PFSK-1 (cell line): ENCODE measurements around the gene FAM53B.

ENCODE experiments used
- FOXP2 ChIP-seq: optimal IDR thresholded peaks from 2 replicates; pipeline ENCODE3; 2011; ENCODE audit warnings: borderline replicate concordance, control low read depth, inconsistent platforms; ENCODE audit not compliant: insufficient read depth; ENCODE audit errors: extremely low read length, extremely low read depth
- POLR2AphosphoS5 ChIP-seq: IDR thresholded peaks from 2 replicates; pipeline ENCODE4 v1.6.1; 2012; ENCODE audit warnings: low read depth, mild to moderate bottlenecking, control low read depth, low read length, moderate library complexity
- SIN3A ChIP-seq: IDR thresholded peaks from 2 replicates; pipeline ENCODE4 v1.6.1; 2012; ENCODE audit warnings: mild to moderate bottlenecking, low read length, moderate library complexity, borderline replicate concordance; ENCODE audit not compliant: insufficient read depth
- TAF1 ChIP-seq: IDR thresholded peaks from 2 replicates; pipeline ENCODE4 v1.6.1; 2012; ENCODE audit warnings: low read length, control low read depth, borderline replicate concordance; ENCODE audit not compliant: insufficient read depth
- TF ChIP-seq, protein P1 (sequence below), 2 experiments: IDR thresholded peaks; 2 replicates each; pipeline versions ENCODE4 v1.6.1 to v1.8.0; 2011 to 2012; ENCODE audit warnings: low read depth in 2 of 2, low read length in 2 of 2, control low read depth in 1 of 2, inconsistent platforms in 1 of 2, mild to moderate bottlenecking in 1 of 2, moderate library complexity in 1 of 2; ENCODE audit not compliant: insufficient read depth in 1 of 2

Gene FAM53B

DNA sequence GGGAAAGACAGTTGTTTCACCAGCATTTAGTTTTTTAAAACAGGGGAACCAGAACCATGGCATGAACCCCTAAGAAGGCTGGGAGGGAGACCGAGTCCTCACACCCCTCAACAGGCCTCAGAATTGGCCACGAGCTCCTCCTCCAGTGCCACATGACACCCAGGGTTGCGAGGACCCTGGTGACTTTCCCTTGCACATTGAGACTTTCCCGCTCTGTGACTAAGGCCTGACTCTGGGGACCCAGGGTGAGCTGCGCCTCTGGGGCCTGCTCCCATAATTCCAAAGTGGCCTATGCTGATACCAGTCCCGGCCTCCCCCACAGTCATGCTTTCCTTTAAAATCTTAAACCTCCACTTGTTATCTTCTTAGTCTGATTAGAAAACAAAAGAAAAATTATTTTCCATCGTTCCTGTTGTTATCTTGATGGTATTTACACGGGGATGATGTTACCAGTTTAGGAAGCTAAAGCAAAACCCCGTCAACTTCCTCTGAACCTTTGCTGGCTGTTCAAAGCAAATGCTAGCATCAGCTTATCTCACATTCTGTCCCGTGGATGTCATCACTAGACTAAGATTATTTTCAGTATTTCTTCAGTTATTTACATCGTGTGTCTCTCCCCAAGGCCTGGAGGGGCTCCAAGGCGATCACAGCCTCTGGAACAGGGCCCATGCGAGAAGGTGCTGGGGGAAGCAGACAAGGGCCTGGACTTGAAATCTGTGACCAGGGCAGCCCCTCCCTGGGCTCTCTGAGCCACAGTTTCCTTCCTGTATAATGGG is 42.1 kb downstream of the FAM53B start:
- TF ChIP-seq SIN3A (no peak), POLR2AphosphoS5 (no peak), TAF1 (no peak), FOXP2 (no peak)
- TF ChIP-seq, protein P1, sequence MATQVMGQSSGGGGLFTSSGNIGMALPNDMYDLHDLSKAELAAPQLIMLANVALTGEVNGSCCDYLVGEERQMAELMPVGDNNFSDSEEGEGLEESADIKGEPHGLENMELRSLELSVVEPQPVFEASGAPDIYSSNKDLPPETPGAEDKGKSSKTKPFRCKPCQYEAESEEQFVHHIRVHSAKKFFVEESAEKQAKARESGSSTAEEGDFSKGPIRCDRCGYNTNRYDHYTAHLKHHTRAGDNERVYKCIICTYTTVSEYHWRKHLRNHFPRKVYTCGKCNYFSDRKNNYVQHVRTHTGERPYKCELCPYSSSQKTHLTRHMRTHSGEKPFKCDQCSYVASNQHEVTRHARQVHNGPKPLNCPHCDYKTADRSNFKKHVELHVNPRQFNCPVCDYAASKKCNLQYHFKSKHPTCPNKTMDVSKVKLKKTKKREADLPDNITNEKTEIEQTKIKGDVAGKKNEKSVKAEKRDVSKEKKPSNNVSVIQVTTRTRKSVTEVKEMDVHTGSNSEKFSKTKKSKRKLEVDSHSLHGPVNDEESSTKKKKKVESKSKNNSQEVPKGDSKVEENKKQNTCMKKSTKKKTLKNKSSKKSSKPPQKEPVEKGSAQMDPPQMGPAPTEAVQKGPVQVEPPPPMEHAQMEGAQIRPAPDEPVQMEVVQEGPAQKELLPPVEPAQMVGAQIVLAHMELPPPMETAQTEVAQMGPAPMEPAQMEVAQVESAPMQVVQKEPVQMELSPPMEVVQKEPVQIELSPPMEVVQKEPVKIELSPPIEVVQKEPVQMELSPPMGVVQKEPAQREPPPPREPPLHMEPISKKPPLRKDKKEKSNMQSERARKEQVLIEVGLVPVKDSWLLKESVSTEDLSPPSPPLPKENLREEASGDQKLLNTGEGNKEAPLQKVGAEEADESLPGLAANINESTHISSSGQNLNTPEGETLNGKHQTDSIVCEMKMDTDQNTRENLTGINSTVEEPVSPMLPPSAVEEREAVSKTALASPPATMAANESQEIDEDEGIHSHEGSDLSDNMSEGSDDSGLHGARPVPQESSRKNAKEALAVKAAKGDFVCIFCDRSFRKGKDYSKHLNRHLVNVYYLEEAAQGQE (IDR thresholded peaks at IDR 0.05; ENCODE audit: insufficient read depth in 1 of 2, low read depth in 2 of 2, low read length in 2 of 2), result no peak

DNA sequence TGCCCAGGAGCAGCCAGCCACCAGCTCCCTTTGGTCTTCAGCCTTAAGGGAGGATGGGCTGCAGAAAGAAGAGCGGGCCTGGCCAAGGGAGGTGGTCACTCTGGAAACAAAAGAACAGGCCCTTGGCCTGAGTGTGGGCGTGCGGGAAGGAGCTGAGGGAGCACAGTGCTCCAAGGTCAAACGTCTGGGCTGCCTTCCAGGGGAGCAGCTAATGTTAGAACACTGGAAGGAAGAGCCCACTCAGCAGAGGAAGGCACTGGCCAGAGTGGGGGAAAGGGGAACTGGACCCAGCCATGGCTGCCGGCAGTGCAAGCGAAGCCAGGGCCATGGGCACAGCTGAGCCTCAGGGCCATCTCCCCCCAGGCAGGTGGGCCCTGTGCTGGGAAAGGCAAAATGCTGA is 42.7 kb downstream of the FAM53B start:
- TF ChIP-seq SIN3A, result no peak
- no peak for TF ChIP-seq FOXP2
- no peak for TF ChIP-seq TAF1
- TF ChIP-seq POLR2AphosphoS5, result no peak

DNA sequence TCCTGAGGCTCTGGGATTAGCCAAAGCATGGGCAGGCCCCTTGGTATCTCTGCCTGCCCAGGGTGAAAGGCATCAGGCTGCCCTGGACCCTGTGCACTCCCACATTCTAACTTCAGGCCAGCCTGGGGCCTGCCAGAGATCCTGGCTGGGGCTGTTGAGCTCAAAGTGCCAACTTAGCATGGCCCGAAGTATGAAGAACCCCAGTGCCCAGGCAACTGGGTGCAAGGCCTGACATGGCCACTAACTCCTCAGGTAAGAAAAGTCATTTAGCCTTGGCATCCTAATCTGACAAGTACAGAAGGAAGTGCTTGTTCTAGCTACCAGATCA is 43.2 kb downstream of the FAM53B start:
- TF ChIP-seq POLR2AphosphoS5, result no peak
- no peak for TF ChIP-seq FOXP2
- no peak for TF ChIP-seq TAF1
- no peak for TF ChIP-seq SIN3A
- TF ChIP-seq, protein P1 (IDR thresholded peaks at IDR 0.05; ENCODE audit: insufficient read depth in 1 of 2, low read depth in 2 of 2, low read length in 2 of 2), result no peak

DNA sequence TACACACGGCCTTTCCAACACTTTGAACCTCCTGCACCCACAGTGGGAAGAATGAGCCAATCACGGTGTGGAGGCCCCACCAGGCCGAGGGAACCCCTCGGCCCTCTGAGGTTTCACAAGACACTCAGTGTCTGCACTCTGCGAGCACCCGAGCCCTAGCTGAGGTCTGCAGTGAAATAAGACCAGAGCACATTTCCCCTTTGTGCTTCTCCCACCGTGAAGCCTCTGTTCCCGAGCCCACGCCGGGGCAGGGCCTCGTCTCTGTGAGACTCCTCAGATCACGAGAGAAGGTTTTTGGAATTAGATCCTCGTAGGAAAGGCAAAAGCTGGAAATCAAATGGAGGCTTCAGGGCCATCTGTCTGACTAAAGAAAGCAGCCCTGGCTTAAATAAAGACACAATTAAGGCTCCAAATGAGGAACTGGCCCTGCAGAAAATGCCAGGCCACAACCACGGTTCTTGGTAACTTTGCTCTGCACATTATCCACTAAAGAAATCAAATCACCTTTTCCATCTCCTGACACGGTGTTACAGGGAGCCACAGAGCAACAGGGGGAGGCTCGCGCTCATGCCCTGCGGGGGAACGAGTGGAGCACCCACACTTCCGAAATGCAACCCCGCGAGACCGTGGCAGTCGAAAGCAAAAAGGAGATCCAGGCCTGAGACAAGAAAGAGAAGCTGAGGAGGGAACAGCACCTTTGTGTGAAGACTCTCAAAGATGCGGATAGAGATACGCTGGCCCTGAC is 43.7 kb downstream of the FAM53B start:
- TF ChIP-seq TAF1 (no peak), FOXP2 (no peak), SIN3A (no peak), POLR2AphosphoS5 (no peak)
- TF ChIP-seq, protein P1 (IDR thresholded peaks at IDR 0.05; ENCODE audit: insufficient read depth in 1 of 2, low read depth in 2 of 2, low read length in 2 of 2), result no peak

DNA sequence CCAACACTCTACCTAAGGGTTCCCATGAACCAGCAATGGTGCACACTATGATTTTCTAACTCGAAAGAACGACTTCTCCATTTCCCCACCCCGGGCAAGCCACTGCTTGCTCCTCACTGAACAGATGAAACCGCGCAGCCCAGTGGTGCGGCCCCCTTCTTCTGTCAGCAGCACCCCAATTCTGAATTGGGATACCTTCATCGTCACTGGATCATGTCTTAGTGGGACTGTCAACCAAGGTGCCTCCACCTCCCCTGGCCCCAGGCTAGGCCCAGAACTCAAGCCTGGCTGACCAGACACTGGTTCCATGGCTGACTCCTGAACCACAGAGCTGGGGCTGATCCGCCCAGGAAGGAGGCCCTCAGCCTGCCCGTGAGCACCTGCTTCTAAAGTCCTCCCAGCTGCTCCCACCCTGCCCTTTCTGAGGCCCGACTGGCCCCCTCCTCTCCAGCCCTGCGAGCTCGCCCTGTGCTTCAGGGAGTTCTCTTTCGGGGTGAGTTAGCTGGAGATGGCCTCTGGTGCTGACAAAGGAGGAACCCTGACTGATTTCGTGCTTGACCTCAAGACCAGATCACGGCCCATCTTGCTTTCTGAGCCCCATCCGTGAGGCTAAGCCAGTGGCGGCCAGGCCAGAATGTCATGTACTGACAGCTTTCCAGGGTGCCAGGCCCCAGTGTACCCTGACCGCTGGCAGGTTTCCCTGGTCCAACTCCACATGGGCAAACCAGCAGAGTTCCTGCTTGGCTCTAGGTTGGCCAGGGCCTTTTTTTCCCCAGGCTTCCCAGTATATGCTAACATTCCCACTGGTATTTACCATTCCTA is 44.5 kb downstream of the FAM53B start:
- TF ChIP-seq POLR2AphosphoS5, result no peak
- TF ChIP-seq SIN3A, result no peak
- no peak for TF ChIP-seq FOXP2
- TF ChIP-seq, protein P1 (IDR thresholded peaks at IDR 0.05; ENCODE audit: insufficient read depth in 1 of 2, low read depth in 2 of 2, low read length in 2 of 2), result no peak
- no peak for TF ChIP-seq TAF1
